Measurements from ENCODE around the gene CDK5RAP2. TPM values are rescaled to one million over a fixed set of nuclear protein-coding genes. Genes with fewer than 3 reads are reported as not detected.

CDK5RAP2 gene
- total and polyA plus RNA-seq, 7 donors, result 10.6 to 57.8 (median 41.0) TPM

DNA sequence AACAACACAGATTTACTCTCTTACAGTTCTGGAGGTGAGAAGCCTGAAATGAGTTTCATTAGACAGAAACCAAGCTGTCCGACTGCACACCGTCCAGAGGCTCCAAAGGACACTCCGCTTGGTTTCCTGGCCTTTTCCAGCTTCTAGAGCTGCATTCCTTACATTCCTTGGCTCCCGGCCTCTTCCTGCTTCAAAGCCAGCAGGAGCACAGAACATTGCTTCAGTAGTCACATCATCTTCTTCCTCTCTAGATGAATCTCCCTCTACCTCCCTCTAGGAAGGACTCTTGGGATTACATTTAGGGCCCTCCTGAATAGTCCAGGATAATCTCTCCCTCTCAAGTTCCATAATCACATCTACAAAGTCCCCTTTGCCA, 213.3 kb downstream of the CDK5RAP2 start:
- H3K4me1 ChIP-seq, result peaks cover 0 to 7% (median 0%) of the 10 kb centered on the region in 4 donors
- no peak for DNase-seq
- no peaks in the 10 kb centered on the region for H3K9me3 ChIP-seq
- peak overlapping the region in 1 of 4 donors; percentile 46 for H3K27ac ChIP-seq
- TF ChIP-seq EP300 (IDR thresholded peaks at IDR 0.05) (no peak), POLR2A (IDR thresholded peaks at IDR 0.05) (no peak), POLR2AphosphoS5 (IDR thresholded peaks at IDR 0.05) (no peak)
- TF ChIP-seq, protein P1, sequence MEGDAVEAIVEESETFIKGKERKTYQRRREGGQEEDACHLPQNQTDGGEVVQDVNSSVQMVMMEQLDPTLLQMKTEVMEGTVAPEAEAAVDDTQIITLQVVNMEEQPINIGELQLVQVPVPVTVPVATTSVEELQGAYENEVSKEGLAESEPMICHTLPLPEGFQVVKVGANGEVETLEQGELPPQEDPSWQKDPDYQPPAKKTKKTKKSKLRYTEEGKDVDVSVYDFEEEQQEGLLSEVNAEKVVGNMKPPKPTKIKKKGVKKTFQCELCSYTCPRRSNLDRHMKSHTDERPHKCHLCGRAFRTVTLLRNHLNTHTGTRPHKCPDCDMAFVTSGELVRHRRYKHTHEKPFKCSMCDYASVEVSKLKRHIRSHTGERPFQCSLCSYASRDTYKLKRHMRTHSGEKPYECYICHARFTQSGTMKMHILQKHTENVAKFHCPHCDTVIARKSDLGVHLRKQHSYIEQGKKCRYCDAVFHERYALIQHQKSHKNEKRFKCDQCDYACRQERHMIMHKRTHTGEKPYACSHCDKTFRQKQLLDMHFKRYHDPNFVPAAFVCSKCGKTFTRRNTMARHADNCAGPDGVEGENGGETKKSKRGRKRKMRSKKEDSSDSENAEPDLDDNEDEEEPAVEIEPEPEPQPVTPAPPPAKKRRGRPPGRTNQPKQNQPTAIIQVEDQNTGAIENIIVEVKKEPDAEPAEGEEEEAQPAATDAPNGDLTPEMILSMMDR (IDR thresholded peaks at IDR 0.05), result no peak
- WGBS, 2 donors, result 67 to 80% methylated on average over 4 of the region's 4 CpGs
- H3K27me3 ChIP-seq, result no peaks in the 10 kb centered on the region
- H3K4me3 ChIP-seq, result no peak overlapping the region
- intact Hi-C loops (cut with DNase I), result no loop called here
- no peaks in the 10 kb centered on the region for H3K36me3 ChIP-seq

- intact Hi-C loops (cut with DNase I), result no loop called here
- DNase-seq, result no peak
These were observed 214.6 kb downstream of the CDK5RAP2 start for GRCh38 chr9:120365386-120365785.

DNA sequence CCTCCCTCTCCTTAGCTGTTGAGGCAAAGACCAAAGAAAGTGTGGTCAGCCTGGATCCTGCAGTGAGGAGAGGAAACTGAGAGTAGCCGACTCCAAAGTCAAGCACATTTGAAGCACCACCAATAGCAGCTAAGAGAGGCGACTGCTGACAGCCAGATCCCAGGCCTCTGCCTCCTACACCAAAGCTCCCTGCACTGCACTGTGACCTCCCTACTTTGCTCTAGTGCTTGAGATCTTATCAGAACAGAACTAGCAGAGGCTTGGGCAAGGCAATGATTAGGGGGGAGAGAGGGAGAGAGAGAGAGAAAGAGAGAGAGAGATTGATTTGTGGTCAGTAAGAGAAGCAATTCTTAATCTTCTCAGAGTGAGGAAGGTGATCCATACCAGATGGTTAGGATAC, 216.3 kb downstream of the CDK5RAP2 start:
- Histone ChIP-seq H3K4me1 (peaks cover 0 to 7% (median 0%) of the 10 kb centered on the region in 4 donors), H3K36me3 (no peaks in the 10 kb centered on the region), H3K9me3 (no peaks in the 10 kb centered on the region), H3K27ac (no peak overlapping the region), H3K27me3 (no peaks in the 10 kb centered on the region), H3K4me3 (no peak overlapping the region)
- intact Hi-C loops (cut with DNase I), result no loop called here
- no peak for DNase-seq
- 69 to 76% methylated on average over 2 of the region's 2 CpGs for WGBS, 2 donors
- TF ChIP-seq POLR2A (IDR thresholded peaks at IDR 0.05), result no peak
- TF ChIP-seq, protein P1 (IDR thresholded peaks at IDR 0.05), result no peak
- TF ChIP-seq EP300 (IDR thresholded peaks at IDR 0.05), result no peak
- no peak for TF ChIP-seq POLR2AphosphoS5 (IDR thresholded peaks at IDR 0.05)

More at GRCh38 chr9:120365386-120365785, 214.6 kb downstream of the CDK5RAP2 start:
- no peaks in the 10 kb centered on the region for H3K36me3 ChIP-seq
- H3K4me3 ChIP-seq, result no peak overlapping the region
- no peaks in the 10 kb centered on the region for H3K9me3 ChIP-seq
- H3K4me1 ChIP-seq, result peaks cover 0 to 7% (median 0%) of the 10 kb centered on the region in 4 donors
- WGBS, 2 donors, result 55 to 84% methylated on average over 1 of the region's 1 CpG
- TF ChIP-seq POLR2AphosphoS5 (IDR thresholded peaks at IDR 0.05) (no peak), EP300 (IDR thresholded peaks at IDR 0.05) (no peak), POLR2A (IDR thresholded peaks at IDR 0.05) (no peak)
- TF ChIP-seq, protein P1 (IDR thresholded peaks at IDR 0.05), result no peak
- H3K27ac ChIP-seq, result no peak overlapping the region
- H3K27me3 ChIP-seq, result no peaks in the 10 kb centered on the region

DNA sequence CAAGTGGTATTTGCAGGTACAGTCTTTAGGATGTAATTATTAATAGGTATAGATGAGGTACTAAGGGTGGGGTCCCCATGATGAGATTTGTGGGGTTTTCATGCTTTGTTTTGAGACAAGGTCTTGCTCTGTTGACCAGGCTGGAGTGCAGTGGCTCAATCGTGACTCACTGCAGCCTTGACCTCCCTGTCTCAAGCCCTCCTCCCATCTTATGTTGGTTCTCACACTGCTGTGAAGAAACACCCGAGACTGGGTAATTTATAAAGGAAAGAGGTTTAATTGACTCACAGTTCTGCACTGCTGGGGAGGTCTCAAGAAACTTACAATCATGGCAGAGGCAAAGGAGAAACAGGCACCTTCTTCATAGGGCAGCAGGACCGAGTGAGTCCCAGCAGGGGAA, 217.5 kb downstream of the CDK5RAP2 start:
- Histone ChIP-seq H3K36me3 (no peaks in the 10 kb centered on the region), H3K27ac (no peak overlapping the region), H3K9me3 (no peaks in the 10 kb centered on the region), H3K27me3 (no peaks in the 10 kb centered on the region), H3K4me3 (no peak overlapping the region), H3K4me1 (peaks cover 0 to 7% (median 0%) of the 10 kb centered on the region in 4 donors)
- DNase-seq, result no peak
- WGBS, 2 donors, result 70 to 81% methylated on average over 3 of the region's 3 CpGs
- TF ChIP-seq, protein P1 (IDR thresholded peaks at IDR 0.05), result no peak
- TF ChIP-seq EP300 (IDR thresholded peaks at IDR 0.05), result no peak
- TF ChIP-seq POLR2AphosphoS5 (IDR thresholded peaks at IDR 0.05), result no peak
- no peak for TF ChIP-seq POLR2A (IDR thresholded peaks at IDR 0.05)
- intact Hi-C loops (cut with DNase I), result no loop called here

- no peak overlapping the region for H3K4me3 ChIP-seq
- 89 to 90% methylated on average over 4 of the region's 4 CpGs for WGBS, 2 donors
- DNase-seq, result no peak
- TF ChIP-seq, protein P1 (IDR thresholded peaks at IDR 0.05), result no peak
- no peak for TF ChIP-seq POLR2A (IDR thresholded peaks at IDR 0.05)
- no peak for TF ChIP-seq EP300 (IDR thresholded peaks at IDR 0.05)
- no peak for TF ChIP-seq POLR2AphosphoS5 (IDR thresholded peaks at IDR 0.05)
- H3K36me3 ChIP-seq, result no peaks in the 10 kb centered on the region
- H3K27me3 ChIP-seq, result no peaks in the 10 kb centered on the region
- no peak overlapping the region for H3K27ac ChIP-seq
- intact Hi-C loops (cut with DNase I), result no loop called here
- H3K9me3 ChIP-seq, result no peaks in the 10 kb centered on the region
- peaks cover 0 to 3% (median 0%) of the 10 kb centered on the region in 4 donors for H3K4me1 ChIP-seq
These were observed 218.4 kb downstream of the CDK5RAP2 start for GRCh38 chr9:120361551-120361950.

All from sigmoid colon (tissue), 7 donors.